ENCODE data around the gene ALPG. TPM values are rescaled to one million over a fixed set of nuclear protein-coding genes. Genes with fewer than 3 reads are reported as not detected.
"Not testable (repeated sequence)": the region's sequence is repeated elsewhere in the genome, so short reads cannot be mapped to it uniquely, and the experiment has no call there.

Gene ALPG
- total RNA-seq, 3 donors from 2014 or later (not counting 1 experiment from before 2014, with no cell fraction given) = not detected

DNA sequence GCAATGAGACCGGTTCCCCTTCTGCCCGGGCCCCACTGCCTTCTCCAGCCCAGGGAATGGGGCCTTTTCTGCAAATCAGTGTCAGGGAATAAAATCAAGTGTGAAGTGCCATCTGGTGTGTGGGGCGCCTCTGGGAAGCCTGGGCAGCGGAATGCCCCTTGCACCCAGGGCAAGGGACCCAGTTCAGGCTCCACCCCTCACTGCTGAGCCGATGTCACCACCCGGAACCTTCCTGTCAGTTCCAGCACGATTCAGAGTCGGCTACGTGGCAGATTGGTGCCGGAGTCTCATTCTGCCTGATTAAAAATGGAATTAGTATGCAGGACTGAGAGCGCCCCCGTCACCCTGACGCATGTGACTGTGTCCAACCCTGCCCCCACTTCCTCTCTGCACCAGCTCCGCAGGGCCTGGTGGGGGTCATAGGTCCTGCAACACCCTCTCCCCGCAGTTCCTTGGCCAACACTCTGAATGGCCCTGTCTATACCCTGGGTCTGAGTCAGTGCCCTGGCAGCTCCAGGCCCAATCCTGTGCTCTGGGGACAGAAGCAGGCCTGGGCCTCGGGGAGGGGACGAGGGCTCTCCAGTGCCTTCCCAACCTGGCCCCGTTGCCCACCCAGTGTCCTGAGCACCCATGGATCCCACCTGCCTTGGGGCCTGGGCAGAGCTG is 41.1 kb downstream of the ALPG start:
- Mint-ChIP-seq H3K36me3 (no peaks in the 10 kb centered on the region), H3K4me1 (no peaks in the 10 kb centered on the region), H3K4me3 (no peak overlapping the region), H3K9me3 (no peaks in the 10 kb centered on the region), H3K27me3 (ENCODE audit: low read depth in 2 of 2) (no peaks in the 10 kb centered on the region), H3K27ac (no peak overlapping the region)
- intact Hi-C loops (cut with micrococcal nuclease) = no loop called here
- DNase-seq (no peak), ATAC-seq (no peak)
- H3K4me3 ChIP-seq (ENCODE audit: low read length) = no peak overlapping the region
- WGBS (ENCODE audit: insufficient coverage) = 88% methylated on average over 18 of the region's 18 CpGs
- no peaks in the 10 kb centered on the region for H3K36me3 ChIP-seq (ENCODE audit: control insufficient read depth, insufficient read depth, low read length)
- no peak overlapping the region for H3K27ac ChIP-seq (ENCODE audit: low read length)
- TF ChIP-seq, protein P1, sequence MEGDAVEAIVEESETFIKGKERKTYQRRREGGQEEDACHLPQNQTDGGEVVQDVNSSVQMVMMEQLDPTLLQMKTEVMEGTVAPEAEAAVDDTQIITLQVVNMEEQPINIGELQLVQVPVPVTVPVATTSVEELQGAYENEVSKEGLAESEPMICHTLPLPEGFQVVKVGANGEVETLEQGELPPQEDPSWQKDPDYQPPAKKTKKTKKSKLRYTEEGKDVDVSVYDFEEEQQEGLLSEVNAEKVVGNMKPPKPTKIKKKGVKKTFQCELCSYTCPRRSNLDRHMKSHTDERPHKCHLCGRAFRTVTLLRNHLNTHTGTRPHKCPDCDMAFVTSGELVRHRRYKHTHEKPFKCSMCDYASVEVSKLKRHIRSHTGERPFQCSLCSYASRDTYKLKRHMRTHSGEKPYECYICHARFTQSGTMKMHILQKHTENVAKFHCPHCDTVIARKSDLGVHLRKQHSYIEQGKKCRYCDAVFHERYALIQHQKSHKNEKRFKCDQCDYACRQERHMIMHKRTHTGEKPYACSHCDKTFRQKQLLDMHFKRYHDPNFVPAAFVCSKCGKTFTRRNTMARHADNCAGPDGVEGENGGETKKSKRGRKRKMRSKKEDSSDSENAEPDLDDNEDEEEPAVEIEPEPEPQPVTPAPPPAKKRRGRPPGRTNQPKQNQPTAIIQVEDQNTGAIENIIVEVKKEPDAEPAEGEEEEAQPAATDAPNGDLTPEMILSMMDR (IDR thresholded peaks at IDR 0.05) = no peak
- H3K4me1 ChIP-seq (ENCODE audit: control insufficient read depth, insufficient read depth, low read length) = no peaks in the 10 kb centered on the region
- H3K27me3 ChIP-seq (ENCODE audit: control insufficient read depth, insufficient read depth, low read length) = no peaks in the 10 kb centered on the region
- H3K9me3 ChIP-seq (ENCODE audit: control insufficient read depth, insufficient read depth, low read length) = no peaks in the 10 kb centered on the region

DNA sequence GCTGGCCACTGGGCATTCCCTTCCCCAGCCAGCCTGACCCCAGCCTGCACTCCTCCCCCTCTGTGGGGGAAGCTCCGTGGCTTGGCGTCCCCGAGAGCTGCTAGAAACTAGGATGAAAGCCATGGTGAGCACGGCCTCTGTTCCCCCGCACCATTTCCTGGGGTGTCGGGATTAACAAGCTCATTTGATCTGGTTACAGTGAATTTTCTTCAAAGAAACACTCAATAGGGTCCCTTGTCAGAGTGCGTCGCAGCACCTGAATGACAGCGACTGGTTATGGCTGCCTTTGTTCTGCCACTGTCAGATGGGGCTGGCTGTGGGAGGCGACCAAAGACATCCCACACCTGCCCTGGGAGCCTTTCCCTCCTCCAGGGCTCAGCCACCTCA is 41.7 kb downstream of the ALPG start:
- Mint-ChIP-seq H3K9me3 (no peaks in the 10 kb centered on the region), H3K36me3 (no peaks in the 10 kb centered on the region), H3K4me1 (no peaks in the 10 kb centered on the region), H3K4me3 (no peak overlapping the region), H3K27me3 (ENCODE audit: low read depth in 2 of 2) (no peaks in the 10 kb centered on the region), H3K27ac (no peak overlapping the region)
- no peaks in the 10 kb centered on the region for H3K27me3 ChIP-seq (ENCODE audit: control insufficient read depth, insufficient read depth, low read length)
- H3K4me1 ChIP-seq (ENCODE audit: control insufficient read depth, insufficient read depth, low read length) = no peaks in the 10 kb centered on the region
- no peak overlapping the region for H3K27ac ChIP-seq (ENCODE audit: low read length)
- H3K36me3 ChIP-seq (ENCODE audit: control insufficient read depth, insufficient read depth, low read length) = no peaks in the 10 kb centered on the region
- peak in 1 of 2 donors; percentile 24 for DNase-seq
- intact Hi-C loops (cut with micrococcal nuclease) = no loop called here
- TF ChIP-seq, protein P1 (IDR thresholded peaks at IDR 0.05) = no peak
- 66% methylated on average over 9 of the region's 10 CpGs for WGBS (ENCODE audit: insufficient coverage)
- no peak overlapping the region for H3K4me3 ChIP-seq (ENCODE audit: low read length)
- no peaks in the 10 kb centered on the region for H3K9me3 ChIP-seq (ENCODE audit: control insufficient read depth, insufficient read depth, low read length)
- no peak for ATAC-seq

DNA sequence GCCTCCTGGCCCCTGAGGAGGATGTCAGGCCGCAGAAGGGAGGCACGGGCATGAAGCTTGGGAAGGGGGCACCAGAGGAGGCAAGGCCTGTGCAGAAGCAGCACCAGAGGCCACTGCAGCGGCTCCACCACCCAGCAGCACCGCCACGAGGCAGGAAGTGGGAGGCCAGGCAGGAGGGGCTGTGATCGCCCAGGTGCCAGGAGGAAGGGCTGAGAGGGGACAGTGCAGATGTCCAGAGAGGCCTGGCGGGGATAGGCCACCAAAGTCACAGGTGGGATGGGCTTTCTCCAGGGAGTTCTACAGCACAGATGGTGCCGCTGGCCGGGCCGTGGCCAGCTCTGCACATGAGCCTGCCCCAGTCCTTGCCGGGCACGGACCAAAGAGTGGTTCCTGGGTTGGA is 43.3 kb downstream of the ALPG start:
- TF ChIP-seq, protein P1 (IDR thresholded peaks at IDR 0.05) = no peak
- no peaks in the 10 kb centered on the region for H3K4me1 ChIP-seq (ENCODE audit: control insufficient read depth, insufficient read depth, low read length)
- intact Hi-C loops (cut with micrococcal nuclease) = no loop called here
- no peak overlapping the region for H3K4me3 ChIP-seq (ENCODE audit: low read length)
- no peaks in the 10 kb centered on the region for H3K36me3 ChIP-seq (ENCODE audit: control insufficient read depth, insufficient read depth, low read length)
- H3K9me3 ChIP-seq (ENCODE audit: control insufficient read depth, insufficient read depth, low read length) = no peaks in the 10 kb centered on the region
- Mint-ChIP-seq H3K36me3 (no peaks in the 10 kb centered on the region), H3K4me1 (no peaks in the 10 kb centered on the region), H3K27me3 (ENCODE audit: low read depth in 2 of 2) (no peaks in the 10 kb centered on the region), H3K4me3 (no peak overlapping the region), H3K9me3 (no peaks in the 10 kb centered on the region), H3K27ac (no peak overlapping the region)
- no peak overlapping the region for H3K27ac ChIP-seq (ENCODE audit: low read length)
- H3K27me3 ChIP-seq (ENCODE audit: control insufficient read depth, insufficient read depth, low read length) = no peaks in the 10 kb centered on the region
- no peak for ATAC-seq
- no peak for DNase-seq
- WGBS (ENCODE audit: insufficient coverage) = 54% methylated on average over 12 of the region's 12 CpGs

DNA sequence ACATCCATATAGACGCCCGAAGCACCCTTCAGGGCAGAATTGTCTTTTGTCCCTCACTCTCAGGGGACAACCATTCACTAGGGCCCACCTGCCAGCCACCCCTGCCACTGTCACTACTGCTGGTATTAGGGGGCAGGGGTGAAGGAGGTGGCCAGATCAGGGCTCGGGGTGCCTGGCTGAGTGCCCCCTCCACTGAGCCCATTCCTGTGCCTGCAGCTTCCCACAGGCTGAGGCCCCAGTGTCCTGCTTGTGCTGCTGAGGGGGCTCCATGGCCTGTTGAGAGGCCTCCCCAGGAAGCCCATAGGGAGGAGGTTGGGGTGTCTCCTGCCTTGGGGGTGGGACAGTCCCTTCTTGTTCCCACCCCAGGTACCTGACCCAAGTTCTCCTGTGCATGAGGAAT is 45.0 kb downstream of the ALPG start:
- H3K27me3 Mint-ChIP-seq (ENCODE audit: low read depth in 2 of 2); H3K36me3 Mint-ChIP-seq; H3K4me3 Mint-ChIP-seq; H3K4me1 Mint-ChIP-seq; ATAC-seq; DNase-seq; H3K9me3 ChIP-seq (ENCODE audit: control insufficient read depth, insufficient read depth, low read length); H3K4me3 ChIP-seq (ENCODE audit: low read length); H3K4me1 ChIP-seq (ENCODE audit: control insufficient read depth, insufficient read depth, low read length); H3K27me3 ChIP-seq (ENCODE audit: control insufficient read depth, insufficient read depth, low read length); H3K27ac ChIP-seq (ENCODE audit: low read length); intact Hi-C loops (cut with micrococcal nuclease); H3K36me3 ChIP-seq (ENCODE audit: control insufficient read depth, insufficient read depth, low read length); H3K27ac Mint-ChIP-seq; H3K9me3 Mint-ChIP-seq: not testable (repeated sequence)
- WGBS (ENCODE audit: insufficient coverage) = 88% methylated on average over 3 of the region's 3 CpGs
